Ectodermal cell (in vitro differentiated cells): ENCODE data around the gene KCNMB2.

Experiments used
- H3K27ac ChIP-seq: 2 replicates; pipeline ENCODE4 v1.7.0; 2013; ENCODE audit warnings: mild to moderate bottlenecking, low read depth, low read length; ENCODE audit not compliant: insufficient read depth, poor library complexity, severe bottlenecking
- H3K27me3 ChIP-seq: 2 replicates; pipeline ENCODE4 v1.7.0; 2013; ENCODE audit warnings: mild to moderate bottlenecking, low read length; ENCODE audit not compliant: insufficient read depth, control insufficient read depth, poor library complexity, severe bottlenecking
- H3K36me3 ChIP-seq: one replicate; pipeline ENCODE4 v1.7.0; 2013; ENCODE audit warnings: low read length; ENCODE audit not compliant: control insufficient read depth, insufficient read depth
- H3K4me1 ChIP-seq: one replicate; pipeline ENCODE4 v1.7.0; 2013; ENCODE audit warnings: low read length; ENCODE audit not compliant: control insufficient read depth, insufficient read depth
- H3K4me3 ChIP-seq: 2 replicates; pipeline ENCODE4 v1.7.0; 2013; ENCODE audit warnings: low read depth, low read length, control low read depth; ENCODE audit not compliant: insufficient read depth
- H3K9me3 ChIP-seq: 2 replicates; pipeline ENCODE4 v1.7.0; 2013; ENCODE audit warnings: mild to moderate bottlenecking, low read length, moderate library complexity; ENCODE audit not compliant: control insufficient read depth
- WGBS, 2 experiments: methylation state at CpG; one replicate each; pipeline ENCODE4 v1.1.7; 2013; ENCODE audit warnings: missing lambda C conversion rate in 2 of 2; 5-methylcytosine and 5-hydroxymethylcytosine counted together

The KCNMB2 gene

DNA sequence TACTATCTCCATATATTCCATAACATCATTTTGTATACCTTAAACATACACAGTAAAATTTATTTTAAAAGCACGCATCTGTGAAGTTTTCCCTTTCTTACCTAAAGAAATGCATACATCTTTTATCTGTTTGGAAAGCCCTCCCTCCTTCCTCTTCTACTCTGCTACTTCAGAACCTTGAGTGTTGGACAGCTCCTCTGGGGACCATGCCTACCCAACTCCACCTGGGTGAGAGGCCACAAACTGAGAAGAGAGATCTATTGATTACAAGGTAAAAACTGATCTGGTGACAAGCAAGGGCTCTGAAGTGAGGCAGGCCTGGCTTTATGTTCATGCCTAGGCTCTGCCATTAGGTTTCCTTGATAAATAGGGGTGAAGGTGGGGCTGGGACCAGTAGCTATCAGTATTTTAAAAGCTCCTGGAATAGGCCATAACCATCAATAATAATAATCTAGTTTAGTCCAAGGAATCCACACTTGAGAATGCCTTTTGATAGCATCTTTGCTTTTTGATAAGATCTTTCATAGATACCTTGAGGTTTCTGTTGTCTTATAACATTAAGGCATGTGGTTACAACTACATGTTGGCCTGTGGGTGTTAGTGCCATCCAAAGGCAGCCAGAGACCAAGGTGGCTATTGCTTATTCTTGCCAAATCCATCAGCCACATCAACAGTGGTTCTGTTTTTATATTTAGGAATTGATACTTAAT lies 148.8 kb downstream of the KCNMB2 start:
- Histone ChIP-seq H3K9me3 (no peaks in the 10 kb centered on the region), H3K36me3 (no peaks in the 10 kb centered on the region), H3K4me1 (no peaks in the 10 kb centered on the region), H3K27ac (no peak overlapping the region), H3K27me3 (no peaks in the 10 kb centered on the region), H3K4me3 (no peak overlapping the region)
- 74 to 78% methylated on average over 1 of the region's 1 CpG for WGBS, 2 experiments

DNA sequence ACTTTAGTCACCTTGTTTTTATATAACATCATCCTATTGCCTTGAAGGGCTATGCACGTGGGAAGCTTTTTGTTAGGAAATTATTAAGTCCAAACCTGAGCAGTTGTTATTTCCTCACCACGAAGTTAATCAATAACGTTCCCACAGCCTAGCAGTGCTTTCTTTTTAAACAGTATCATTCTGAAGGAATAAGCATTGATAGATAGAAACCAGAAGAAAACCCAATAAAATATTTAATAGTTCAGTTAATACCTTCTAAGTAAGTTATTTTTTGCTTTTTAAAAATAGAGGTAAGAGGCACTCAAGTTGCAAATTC lies 149.3 kb downstream of the KCNMB2 start:
- H3K27ac ChIP-seq, result no peak overlapping the region
- no peaks in the 10 kb centered on the region for H3K36me3 ChIP-seq
- no peak overlapping the region for H3K4me3 ChIP-seq
- 83 to 100% methylated on average over 1 to 3 of the region's 3 CpGs for WGBS, 2 experiments
- no peaks in the 10 kb centered on the region for H3K4me1 ChIP-seq
- H3K9me3 ChIP-seq, result no peaks in the 10 kb centered on the region
- no peaks in the 10 kb centered on the region for H3K27me3 ChIP-seq

DNA sequence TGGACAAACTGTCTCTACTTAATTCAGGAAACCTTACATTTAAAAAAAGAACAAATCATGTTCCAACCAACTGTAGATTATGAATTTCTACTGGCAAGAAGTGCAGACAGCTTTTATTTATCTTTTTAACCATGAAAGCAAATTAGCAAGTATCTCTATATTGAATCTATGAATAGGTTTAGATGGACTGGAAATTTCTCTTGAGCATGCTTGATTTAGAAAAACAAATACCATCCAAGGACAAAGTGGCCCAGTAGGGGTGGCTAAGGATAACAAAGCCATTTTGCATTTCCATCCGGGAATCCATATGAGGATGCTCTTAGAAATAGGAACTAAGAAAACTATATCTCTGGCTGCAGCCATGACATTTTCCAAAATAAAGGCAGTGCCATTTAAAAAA lies 150.6 kb downstream of the KCNMB2 start:
- H3K4me1 ChIP-seq, result no peaks in the 10 kb centered on the region
- H3K27ac ChIP-seq, result no peak overlapping the region
- no peak overlapping the region for H3K4me3 ChIP-seq
- no peaks in the 10 kb centered on the region for H3K9me3 ChIP-seq
- H3K27me3 ChIP-seq, result no peaks in the 10 kb centered on the region
- 81 to 83% methylated on average over 1 of the region's 1 CpG for WGBS, 2 experiments
- no peaks in the 10 kb centered on the region for H3K36me3 ChIP-seq

DNA sequence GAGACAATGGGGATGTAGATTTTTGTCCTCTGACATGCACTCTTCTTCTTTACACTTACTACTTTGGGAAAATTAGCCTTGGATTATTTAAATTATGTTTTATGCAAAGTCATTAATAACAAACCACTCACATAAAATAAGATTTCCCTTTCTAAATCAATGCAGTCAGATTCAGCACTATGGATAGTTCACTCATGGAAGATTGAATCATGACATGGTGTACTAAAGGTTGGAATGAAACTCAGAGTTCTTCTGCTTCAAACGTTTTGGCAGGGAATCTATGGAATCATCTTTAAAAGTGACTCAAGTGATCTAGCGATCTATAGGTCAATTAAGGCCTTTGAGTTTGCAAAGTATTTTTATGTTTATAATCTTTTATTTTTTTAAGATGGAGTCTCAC lies 154.3 kb downstream of the KCNMB2 start:
- Histone ChIP-seq H3K9me3 (no peaks in the 10 kb centered on the region), H3K4me3 (no peak overlapping the region), H3K27me3 (no peaks in the 10 kb centered on the region), H3K4me1 (no peaks in the 10 kb centered on the region), H3K36me3 (no peaks in the 10 kb centered on the region), H3K27ac (no peak overlapping the region)
- 13 to 58% methylated on average over 1 to 2 of the region's 2 CpGs for WGBS, 2 experiments

DNA sequence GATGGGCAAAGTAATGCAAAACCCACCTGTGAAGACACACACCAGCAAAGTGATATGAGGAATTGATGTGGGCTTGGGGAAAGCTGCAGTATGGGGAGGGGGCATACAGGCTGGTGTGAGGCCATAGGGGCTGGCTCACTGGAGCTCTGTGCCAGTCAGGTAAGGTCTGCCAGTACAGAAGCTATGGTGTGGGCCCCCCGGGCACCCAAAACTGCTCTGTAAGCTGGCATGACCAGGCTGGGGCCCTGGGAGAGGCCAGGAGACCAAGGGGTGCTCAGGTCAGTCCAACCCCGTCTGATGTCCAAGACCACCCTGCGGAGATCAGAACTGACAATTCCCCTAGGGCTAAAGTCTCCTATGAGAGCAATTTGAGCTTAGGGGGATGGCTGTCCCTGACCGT lies 163.1 kb downstream of the KCNMB2 start:
- Histone ChIP-seq H3K36me3 (no peaks in the 10 kb centered on the region), H3K4me1 (no peaks in the 10 kb centered on the region), H3K27ac (no peak overlapping the region), H3K9me3 (no peaks in the 10 kb centered on the region), H3K27me3 (no peaks in the 10 kb centered on the region), H3K4me3 (no peak overlapping the region)
- 93% methylated on average over 4 of the region's 4 CpGs for WGBS, 2 experiments

DNA sequence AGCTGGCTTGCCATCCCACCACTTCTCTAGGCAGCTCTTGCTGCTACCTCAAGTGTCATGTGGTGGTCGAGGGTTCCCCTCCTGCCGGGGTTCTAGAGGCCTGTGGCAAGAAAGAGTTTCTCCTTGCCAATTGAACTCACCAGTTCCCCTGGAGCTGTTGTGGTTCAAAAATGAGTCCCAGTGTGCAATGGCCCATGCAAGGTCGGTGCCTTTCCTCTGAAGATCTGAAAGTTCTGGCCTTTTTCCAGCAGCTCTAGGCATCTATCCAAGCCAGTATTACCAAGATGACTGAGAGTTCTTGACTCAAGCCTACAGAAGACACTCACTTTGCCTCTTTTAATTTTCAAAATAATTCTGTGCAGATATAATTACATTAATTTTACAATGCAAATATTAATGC lies 163.6 kb downstream of the KCNMB2 start:
- Histone ChIP-seq H3K27ac (no peak overlapping the region), H3K4me1 (no peaks in the 10 kb centered on the region), H3K9me3 (no peaks in the 10 kb centered on the region), H3K27me3 (no peaks in the 10 kb centered on the region), H3K36me3 (no peaks in the 10 kb centered on the region), H3K4me3 (no peak overlapping the region)
- 89 to 94% methylated on average over 3 of the region's 3 CpGs for WGBS, 2 experiments

DNA sequence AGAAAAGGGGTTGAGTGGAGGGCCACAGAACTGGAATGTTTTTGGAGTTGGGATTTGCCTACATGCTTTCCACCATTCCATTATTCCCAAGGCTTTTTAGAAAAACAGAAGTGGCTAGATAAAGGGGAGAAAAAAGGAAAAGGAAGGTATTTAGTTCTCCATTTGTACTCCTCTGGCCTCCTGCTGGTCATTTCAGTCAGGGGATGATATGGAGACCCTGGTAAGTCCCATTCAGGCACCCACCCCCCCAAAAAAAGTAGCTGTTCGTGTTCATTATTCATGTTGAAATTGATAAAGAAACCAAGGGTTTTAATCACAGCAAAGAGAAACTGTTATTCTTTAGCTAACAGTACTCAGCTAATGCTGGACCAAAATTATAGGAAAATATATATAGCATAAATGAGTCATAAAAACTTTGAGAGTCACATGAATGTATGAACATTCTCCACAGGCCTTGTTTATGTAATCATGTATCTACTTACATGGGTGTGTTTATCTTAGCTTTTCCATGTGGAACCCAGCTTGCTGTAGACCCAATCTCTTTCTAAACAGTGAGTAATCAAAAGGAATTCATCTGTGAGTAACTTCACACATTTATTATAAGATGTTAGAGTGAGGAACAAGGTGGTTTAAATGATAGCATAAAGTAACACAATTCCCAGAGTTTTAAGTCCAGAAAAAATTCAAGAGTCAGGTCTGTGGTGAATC lies 167.2 kb downstream of the KCNMB2 start:
- Histone ChIP-seq H3K4me3 (no peak overlapping the region), H3K36me3 (no peaks in the 10 kb centered on the region), H3K4me1 (no peaks in the 10 kb centered on the region), H3K27me3 (no peaks in the 10 kb centered on the region), H3K27ac (no peak overlapping the region), H3K9me3 (no peaks in the 10 kb centered on the region)
- 25% methylated on average over 1 of the region's 1 CpG; no CpG with 5 or more reads in 1 of the 2 experiments for WGBS, 2 experiments

DNA sequence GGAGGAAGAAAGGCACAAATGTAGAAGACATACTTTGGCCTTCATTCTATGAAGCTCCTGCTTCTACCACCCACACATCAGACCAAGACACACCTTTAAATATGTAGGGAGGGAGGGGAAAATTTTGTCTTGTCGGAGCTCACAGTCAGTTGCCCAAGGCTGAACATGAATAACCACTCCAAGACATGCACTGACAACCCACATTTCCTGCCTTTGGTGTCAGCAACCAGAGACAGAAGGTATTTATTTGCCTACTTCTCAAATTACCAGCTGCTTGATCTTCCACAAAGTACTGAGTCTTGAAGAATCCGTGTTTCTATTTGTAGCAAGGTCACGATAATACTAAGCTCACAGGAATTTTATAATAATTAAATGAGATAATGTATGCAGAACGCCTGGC lies 169.7 kb downstream of the KCNMB2 start:
- 92 to 94% methylated on average over 3 to 4 of the region's 4 CpGs for WGBS, 2 experiments
- no peaks in the 10 kb centered on the region for H3K27me3 ChIP-seq

DNA sequence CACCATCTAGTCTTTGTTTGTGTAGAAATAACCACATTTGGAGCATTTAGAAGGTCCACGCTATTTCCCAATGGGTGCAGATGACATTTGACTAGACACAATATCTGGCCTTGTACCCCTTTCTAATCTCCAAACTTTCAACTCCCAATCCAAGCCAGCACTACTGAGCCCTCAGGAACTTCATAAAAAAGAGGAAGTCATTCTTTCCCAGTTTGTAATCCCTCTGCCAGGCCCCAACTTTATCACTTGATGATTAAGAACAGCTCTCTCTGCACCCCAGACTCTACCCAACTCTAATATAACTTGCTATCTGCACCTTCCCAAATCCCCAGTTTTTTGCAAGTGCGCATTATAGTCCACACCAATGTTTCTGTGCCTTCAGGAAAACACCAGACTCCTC lies 170.2 kb downstream of the KCNMB2 start:
- H3K4me3 ChIP-seq, result no peak overlapping the region
- 94 to 96% methylated on average over 2 of the region's 2 CpGs for WGBS, 2 experiments
- no peaks in the 10 kb centered on the region for H3K36me3 ChIP-seq
- no peaks in the 10 kb centered on the region for H3K4me1 ChIP-seq
- no peaks in the 10 kb centered on the region for H3K27me3 ChIP-seq
- H3K9me3 ChIP-seq, result no peaks in the 10 kb centered on the region
- H3K27ac ChIP-seq, result no peak overlapping the region

More for the DNA sequence above, 169.7 kb downstream of the KCNMB2 start:
- Histone ChIP-seq H3K9me3 (no peaks in the 10 kb centered on the region), H3K36me3 (no peaks in the 10 kb centered on the region), H3K4me3 (no peak overlapping the region), H3K4me1 (no peaks in the 10 kb centered on the region), H3K27ac (no peak overlapping the region)

DNA sequence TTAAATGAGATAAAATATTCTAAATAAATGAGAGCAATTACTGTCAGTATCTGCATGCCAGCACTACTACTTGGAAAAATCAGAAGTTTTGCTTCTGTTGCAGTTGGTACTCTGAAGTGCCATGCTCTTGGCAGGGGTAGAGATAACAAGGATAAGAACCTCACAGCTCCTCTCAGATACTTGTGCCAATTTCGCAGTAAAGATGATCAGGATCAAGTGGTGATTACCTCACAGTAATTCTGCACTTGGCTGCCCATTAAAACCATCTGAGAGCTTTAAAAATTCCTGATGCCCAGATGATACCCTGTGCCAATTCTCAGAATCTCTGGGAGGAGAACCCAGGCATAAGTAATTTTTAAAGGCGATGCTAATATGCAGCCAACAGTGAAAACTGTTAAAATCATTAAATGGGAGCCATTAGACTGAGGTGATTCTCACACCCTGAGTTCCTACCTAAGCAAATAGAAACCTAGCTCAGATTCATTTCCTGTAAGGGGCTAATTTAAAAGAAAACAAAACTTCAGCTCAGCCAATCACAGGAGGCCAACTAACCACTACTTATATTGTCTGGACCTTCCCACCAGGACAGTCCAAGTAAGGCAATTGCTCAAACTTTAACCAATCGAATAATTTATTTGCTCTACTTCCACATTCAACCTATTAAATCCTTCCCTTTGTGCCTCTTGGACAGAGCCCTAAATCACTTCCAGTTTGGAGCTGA lies 171.2 kb downstream of the KCNMB2 start:
- Histone ChIP-seq H3K4me3 (no peak overlapping the region), H3K9me3 (no peaks in the 10 kb centered on the region), H3K4me1 (no peaks in the 10 kb centered on the region), H3K36me3 (no peaks in the 10 kb centered on the region), H3K27ac (no peak overlapping the region), H3K27me3 (no peaks in the 10 kb centered on the region)
- 93 to 95% methylated on average over 3 of the region's 3 CpGs for WGBS, 2 experiments
